ENCODE measurements around the gene CAMK1D.
A peak's percentile ranks its signal among the peaks of the same experiment; 100 is the strongest.
"Not testable (repeated sequence)": the region's sequence is repeated elsewhere in the genome, so short reads cannot be mapped to it uniquely, and the experiment has no call there.

Gene CAMK1D

DNA sequence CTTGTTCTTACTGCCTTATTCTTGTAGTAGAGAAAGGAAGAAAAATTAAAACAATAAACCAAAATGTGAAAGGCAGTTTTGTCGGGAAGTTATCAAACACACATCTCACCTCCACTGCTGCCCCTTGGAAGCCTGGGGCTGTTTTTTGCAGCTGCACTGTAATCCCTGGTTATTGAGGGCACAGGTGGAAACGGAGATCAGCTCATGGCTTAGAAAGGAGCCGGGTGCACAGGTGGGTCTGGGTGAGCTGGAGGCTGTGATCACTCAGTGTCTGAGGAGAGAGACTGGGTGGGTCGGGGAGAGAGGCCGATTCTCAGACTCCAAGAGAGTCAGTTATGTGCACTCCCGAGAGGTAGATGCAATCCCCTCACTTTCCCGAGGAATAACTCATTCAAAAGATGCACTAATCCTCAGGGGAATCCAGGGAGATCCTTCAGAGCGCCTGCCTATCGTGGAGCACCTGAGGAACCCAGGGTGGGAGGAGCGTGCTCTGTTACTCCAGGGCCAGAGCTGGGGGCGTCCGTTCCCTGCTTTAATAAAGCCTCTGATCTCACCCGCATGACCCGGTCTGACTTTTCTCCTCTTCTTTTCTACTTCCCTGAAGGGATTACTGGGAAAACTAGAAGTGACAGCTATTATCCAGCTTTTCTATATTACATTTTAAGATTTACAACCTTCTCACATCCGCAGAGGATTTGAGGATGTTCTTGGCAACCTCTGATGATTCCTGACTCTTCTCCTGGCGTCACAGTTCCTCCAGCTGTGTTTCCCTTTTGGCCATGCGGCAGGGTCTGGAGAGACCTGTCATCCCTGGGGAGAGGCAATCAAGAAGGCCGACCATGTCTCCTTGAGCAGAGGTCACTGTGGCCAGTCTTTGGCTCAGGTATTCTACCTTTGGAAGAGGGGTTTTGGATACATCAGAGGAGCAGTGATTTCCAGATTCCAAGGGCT lies 82.1 kb downstream of the CAMK1D start:
- no peak for DNase-seq

GRCh38 chr10:12432402-12433189 lies 83.2 kb downstream of the CAMK1D start:
- no peak for DNase-seq

GRCh38 chr10:12434277-12434676 lies 84.9 kb downstream of the CAMK1D start:
- no peak for DNase-seq

GRCh38 chr10:12434677-12435076 lies 85.3 kb downstream of the CAMK1D start:
- DNase-seq, result not testable (repeated sequence)

- DNase-seq, result no peak
These were observed 86.0 kb downstream of the CAMK1D start for GRCh38 chr10:12435348-12435747.

DNA sequence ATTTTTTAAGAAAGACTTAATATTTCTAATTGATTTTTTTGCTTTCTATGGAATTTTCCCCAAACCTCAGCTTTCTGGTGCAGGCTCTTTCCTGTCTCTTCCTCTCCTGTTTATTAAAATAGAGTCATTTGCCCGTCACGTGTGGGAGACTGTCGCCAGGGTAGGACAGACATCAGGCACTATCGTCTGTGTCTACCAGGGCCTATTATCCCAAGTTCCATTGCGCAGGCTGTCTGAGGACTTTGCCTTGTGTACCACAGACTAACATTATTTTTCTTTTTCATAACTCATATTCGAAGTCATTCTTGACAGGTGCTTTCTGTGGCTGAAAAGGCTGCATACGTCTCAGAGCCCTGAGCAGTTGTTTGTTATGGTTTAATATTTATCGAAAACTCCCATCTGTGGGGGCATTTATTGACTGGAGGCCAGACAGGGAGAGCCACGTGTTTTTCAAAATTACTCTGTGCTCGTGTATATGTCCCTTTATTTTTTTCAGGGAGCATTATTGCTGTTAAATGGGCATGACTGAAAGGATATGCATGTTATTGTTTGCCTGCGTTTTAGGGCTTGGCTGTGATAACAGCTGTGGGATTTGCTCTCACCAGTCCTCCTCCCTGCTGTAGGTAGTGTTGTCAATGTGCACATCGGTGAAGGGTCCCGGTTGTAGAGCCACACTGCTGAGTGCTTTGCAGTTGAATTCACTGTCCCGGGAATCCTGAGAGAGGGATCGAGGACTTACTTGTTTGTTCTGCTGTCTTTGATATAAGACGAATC lies 89.8 kb downstream of the CAMK1D start:
- no peak for DNase-seq

GRCh38 chr10:12439767-12440166 lies 90.4 kb downstream of the CAMK1D start:
- not testable (repeated sequence) for DNase-seq

DNA sequence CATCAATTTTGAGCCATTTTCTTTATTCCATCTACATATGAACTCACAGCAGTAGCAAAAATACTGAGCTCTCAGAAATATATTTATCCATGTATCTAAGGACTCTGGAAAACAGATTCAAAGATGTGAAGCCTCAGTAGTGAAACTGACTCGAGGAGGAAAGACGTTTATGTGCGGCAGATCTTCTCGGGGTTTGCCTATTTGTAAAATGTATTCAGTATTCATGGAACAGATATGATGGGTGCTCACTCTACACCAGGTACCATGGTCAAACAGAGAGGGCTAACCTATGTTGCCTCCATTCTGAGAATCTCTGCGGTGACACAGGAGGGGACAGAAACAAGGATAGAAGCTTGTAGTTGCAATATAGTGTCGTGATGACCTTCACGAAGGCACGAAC lies 93.7 kb downstream of the CAMK1D start:
- no peak for DNase-seq

GRCh38 chr10:12444981-12445700 lies 95.8 kb downstream of the CAMK1D start:
- DNase-seq, result no peak

GRCh38 chr10:12445701-12446334 lies 96.5 kb downstream of the CAMK1D start:
- no peak for DNase-seq

DNA sequence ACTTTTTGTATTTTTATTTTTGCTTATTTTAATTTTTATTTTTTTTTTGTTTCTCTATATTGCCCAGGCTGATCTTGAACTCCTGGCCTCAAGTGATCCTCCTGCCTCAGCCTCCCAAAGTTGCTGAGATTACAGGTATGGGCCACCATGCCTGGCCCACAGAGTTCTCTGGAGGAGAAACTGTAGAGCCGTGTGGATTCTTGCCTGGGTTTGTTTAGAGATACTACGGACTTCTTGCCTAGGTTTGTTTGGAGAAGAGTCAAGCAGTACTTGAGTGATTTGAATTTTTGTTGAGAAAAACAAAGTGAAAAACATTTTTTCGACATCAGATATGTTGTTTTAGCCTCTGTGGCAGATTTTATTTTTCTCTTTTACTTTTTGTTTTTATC lies 99.0 kb downstream of the CAMK1D start:
- DNase-seq, result no peak

DNA sequence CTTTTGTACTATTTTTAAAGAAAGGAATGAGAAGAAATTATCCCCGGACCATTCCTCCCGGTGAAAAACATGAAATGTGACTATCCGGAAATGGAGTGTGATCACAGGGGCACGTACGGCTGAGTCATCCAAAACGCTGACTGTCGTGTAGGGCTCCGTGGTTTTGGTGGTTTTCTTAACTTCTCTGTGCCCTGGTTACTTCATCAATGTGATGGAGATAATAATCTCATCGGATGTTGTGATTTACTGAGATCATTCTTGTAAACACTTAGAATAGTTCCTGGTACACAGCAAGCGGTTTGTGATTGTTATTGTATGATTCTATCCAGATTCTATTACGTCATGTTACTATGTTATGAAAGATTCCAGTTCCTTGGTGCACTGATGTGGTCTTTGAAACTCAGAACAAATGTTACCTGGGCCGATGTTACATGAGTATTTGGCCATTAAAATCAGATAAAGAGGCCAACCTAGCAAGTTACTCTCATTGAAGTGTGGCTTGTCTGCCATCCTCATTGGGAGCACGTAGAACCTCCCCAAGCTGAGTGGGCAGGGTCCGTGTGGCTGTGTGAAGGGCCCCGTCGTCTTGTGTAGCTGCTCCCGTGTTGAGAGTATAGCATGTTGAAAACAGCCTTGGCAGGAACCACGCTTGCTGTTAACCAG lies 99.5 kb downstream of the CAMK1D start:
- DNase-seq, result peak; percentile 88

GRCh38 chr10:12455318-12455717 lies 106.0 kb downstream of the CAMK1D start:
- no peak for DNase-seq

- DNase-seq, result no peak
These were observed 106.4 kb downstream of the CAMK1D start for GRCh38 chr10:12455766-12456165.

- no peak for DNase-seq
These were observed 110.0 kb downstream of the CAMK1D start for GRCh38 chr10:12459340-12459739.

GRCh38 chr10:12459762-12460161 lies 110.4 kb downstream of the CAMK1D start:
- no peak for DNase-seq

DNA sequence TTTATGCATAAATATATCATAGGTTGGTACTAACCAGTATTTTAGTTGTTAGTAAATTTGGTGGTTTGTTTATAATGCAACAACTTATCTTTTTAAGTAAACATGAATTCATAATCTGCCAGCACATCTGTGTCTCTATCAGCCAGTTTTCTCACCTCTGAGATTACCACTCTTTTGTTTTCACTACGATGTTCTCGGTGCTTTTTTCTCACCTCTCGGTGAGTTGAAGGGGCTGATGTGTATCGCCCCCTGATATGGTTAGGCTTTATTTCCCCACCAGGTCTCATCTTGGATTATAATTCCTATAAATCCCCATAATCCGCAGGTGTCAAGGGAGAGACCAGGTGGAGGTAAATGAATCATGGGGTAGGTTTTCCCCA lies 114.1 kb downstream of the CAMK1D start:
- no peak for DNase-seq

DNA sequence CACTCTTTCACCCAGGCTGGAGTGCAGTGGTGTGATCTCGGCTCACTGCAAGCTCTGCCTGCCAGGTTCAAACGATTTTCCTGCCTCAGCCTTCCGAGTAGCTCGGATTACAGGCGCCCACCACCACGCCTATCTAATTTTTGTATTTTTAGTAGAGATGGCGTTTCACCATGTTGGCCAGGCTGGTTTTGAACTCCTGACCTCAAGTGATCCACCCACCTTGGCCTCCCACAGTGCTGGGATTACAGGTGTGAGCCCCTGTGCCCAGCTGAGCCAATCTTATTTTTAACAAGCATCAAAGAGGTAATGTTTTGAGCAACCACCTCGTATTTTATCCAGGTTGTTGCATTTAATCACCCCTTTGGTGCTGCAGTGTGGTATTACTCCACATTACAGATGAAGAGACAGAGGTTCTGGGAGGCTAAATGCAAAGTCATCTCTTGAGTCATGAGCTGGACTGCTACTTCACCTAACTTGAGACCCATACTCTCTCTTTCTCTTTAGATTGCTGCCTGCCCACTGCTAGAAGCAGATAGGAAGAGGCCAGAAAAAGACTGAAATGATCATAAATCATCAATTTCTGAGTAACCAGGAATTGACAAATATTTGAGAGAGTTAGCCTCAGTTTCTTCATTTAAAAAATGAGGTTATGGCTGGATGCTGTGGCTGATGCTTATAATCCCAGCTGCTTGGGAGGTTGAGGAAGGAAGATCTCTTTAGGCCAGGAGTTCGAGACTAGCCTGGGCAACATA lies 116.2 kb downstream of the CAMK1D start:
- DNase-seq, result no peak

DNA sequence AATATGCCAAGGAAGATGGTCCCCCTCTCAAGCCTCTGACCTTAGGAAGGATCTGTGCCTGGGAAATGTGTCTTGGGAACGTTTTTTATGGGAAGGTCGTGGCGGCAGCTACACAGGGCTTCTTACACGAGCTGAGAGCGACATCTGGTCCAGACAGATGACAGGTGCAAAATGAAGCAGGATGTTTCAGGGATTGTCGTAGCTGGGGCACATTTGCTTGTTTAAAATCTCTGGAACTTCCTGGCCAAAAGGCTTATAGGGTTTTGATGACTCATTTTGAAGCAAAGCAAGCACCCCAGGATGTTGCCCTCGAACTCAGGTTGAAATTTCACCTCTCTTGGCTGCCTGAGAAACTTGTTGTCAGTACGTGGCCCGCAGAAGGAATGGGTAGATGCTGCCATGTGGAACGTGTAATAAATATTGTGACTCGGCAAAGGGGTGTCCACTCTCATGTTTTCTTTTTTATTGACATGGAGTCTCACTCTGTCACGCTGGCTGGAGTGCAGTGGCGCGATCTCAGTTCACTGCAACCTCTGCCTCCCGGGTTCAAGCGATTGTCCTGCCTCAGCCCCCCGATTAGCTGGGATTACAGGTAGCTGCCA lies 117.5 kb downstream of the CAMK1D start:
- no peak for DNase-seq

DNA sequence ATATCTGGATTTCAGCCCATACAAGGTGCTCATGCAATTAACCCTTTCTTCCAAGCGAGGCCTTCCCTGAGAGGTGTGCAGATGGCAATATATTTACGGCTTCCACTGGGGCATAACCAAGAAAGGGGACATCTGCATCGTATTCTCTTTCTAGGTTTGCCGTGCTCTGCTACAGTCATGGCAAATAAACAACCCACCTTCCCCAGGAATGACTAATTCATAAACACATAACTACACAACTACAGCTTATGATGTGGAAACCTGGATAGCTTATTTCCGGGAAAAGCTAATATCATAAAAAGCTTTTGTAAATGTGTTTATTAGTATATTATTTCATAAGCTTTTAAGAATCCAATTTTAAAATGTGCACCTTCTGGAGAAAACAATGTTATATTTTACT lies 120.0 kb downstream of the CAMK1D start:
- DNase-seq, result no peak

Measured in amniotic stem cell (primary cell).